SJCRH30 (cell line): ENCODE measurements around the gene CTBP1. TPM values are rescaled to one million over a fixed set of nuclear protein-coding genes. Genes with fewer than 3 reads are reported as not detected.

Experiments
- DNase-seq, 2 experiments: peaks; one replicate each; pipeline ENCODE4 v3.0.0-alpha.2; 2015 to 2020
- H3K27ac ChIP-seq: fragments of 250-450 bp; sonication (Bioruptor Pico); 2 replicates; pipeline ENCODE4 v1.5.1; 2020; ENCODE audit warnings: mild to moderate bottlenecking, moderate library complexity
- H3K27me3 ChIP-seq: fragments of 250-450 bp; sonication (Bioruptor Pico); 2 replicates; pipeline ENCODE4 v1.5.1; 2020; ENCODE audit warnings: mild to moderate bottlenecking, moderate library complexity
- H3K36me3 ChIP-seq: fragments of 250-450 bp; sonication (Bioruptor Pico); 2 replicates; pipeline ENCODE4 v1.5.1; 2020; ENCODE audit warnings: mild to moderate bottlenecking, moderate library complexity
- H3K4me1 ChIP-seq: fragments of 250-450 bp; sonication (Bioruptor Pico); 2 replicates; pipeline ENCODE4 v1.5.1; 2020; ENCODE audit warnings: mild to moderate bottlenecking, moderate library complexity
- H3K4me3 ChIP-seq: fragments of 250-450 bp; sonication (Bioruptor Pico); 2 replicates; pipeline ENCODE4 v1.5.1; 2020; ENCODE audit warnings: mild to moderate bottlenecking, moderate library complexity
- H3K9me3 ChIP-seq: fragments of 250-450 bp; sonication (Bioruptor Pico); replicated peaks from 2 replicates; pipeline ENCODE4 v1.5.1; 2020; ENCODE audit warnings: mild to moderate bottlenecking, moderate library complexity
- total RNA-seq: library from RNA; depleted of rRNA; stranded (reverse); fragments of >200 nt; shearing (Covaris generic); gene quantifications from 2 replicates; pipeline ENCODE4 v1.2.3, GENCODE V29; 2014

Gene CTBP1
- total RNA-seq, 1 experiment from 2014 or later, result 141 TPM

DNA sequence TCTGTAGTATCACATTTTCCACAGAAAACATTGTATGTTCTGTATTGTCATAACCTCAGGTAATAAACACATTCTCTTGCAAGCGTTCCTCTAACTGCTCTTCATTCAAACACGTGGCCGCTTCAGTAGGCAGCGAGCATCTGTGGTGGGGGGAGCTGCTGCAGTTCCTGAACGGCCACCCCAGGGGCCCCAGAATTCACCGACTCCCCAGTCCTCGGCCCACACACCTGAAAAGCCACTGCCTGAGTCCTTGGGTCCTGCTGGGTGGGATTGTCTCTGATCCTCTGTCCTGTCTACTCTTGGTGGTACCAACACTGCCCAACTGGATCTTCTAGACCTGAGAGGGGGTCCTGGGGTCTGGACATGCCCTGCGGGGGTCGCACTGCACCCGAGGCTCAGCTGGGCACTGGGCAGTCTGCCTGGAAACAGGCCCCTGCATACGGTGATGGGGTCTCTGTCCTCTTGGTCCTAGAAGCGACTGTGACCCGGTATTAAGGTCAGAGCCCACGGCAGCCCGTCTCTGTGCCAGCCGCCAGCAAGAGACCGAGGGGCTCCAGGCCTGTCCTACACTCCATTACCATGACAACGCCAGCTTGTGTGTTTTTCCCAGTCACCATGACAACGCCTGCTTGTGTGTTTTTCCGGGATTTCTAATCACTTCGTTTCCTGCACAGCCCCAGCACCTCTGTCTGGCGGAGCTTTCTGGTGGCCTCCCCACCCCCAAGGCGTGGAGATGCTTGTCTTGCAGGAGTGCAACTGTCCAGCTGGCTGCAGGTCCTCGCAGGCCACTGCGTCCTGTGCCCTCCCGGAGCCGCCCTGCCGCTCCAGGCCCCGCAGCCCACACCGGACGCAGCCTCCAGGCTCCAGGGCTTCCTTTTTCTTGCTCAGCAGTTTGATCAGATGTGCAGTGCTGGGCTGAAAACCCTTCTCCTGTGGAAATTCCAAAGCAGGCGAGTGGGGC is 16.0 kb downstream of the CTBP1 start:
- no peak for DNase-seq
- no peak overlapping the region for H3K4me3 ChIP-seq
- no peak overlapping the region for H3K27ac ChIP-seq
- no peaks in the 10 kb centered on the region for H3K27me3 ChIP-seq
- H3K36me3 ChIP-seq, result peaks cover 54% of the 10 kb centered on the region
- no peaks in the 10 kb centered on the region for H3K9me3 ChIP-seq
- no peaks in the 10 kb centered on the region for H3K4me1 ChIP-seq

DNA sequence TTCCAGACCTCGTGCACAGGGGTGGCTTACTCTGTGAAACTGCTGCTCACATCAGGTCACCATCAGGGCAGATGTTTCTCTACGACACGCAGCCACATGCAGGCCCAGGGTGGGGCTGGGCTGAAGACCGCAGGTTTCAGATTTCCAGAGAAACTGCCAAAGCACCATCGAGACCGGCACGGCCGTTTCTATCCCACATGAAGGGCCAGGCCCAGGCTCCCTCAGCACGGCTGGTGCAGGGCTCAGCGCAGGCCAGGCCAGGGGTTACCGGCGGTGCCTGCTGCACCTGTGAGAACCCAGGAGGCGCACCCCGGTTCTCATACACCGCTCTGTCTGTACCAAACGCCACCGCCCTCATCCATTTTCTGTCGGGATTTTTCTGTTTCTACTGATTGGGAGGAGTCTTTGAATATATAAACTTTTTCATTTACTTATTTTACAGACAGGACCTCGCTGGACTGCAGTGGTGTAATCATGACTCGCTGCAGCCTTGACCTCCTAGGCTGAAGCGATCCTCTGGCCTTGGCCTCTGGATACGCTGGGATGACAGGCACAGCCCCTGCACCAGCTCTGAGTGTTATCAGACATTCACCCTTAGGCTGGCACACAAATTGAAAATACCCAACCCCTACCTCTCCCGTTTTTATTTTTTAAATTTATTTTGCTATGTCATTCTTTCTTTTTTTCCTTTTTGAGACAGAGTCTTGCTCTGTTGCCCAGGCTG is 17.1 kb downstream of the CTBP1 start:
- no peaks in the 10 kb centered on the region for H3K9me3 ChIP-seq
- no peak for DNase-seq
- H3K36me3 ChIP-seq, result peaks cover 59% of the 10 kb centered on the region
- no peak overlapping the region for H3K27ac ChIP-seq
- H3K4me3 ChIP-seq, result no peak overlapping the region
- no peaks in the 10 kb centered on the region for H3K27me3 ChIP-seq
- no peaks in the 10 kb centered on the region for H3K4me1 ChIP-seq

GRCh38 chr4:1230971-1231636 is 17.8 kb downstream of the CTBP1 start:
- Histone ChIP-seq H3K4me1 (no peaks in the 10 kb centered on the region), H3K27ac (no peak overlapping the region), H3K4me3 (no peak overlapping the region), H3K9me3 (no peaks in the 10 kb centered on the region), H3K36me3 (peaks cover 61% of the 10 kb centered on the region), H3K27me3 (no peaks in the 10 kb centered on the region)
- DNase-seq, result no peak

DNA sequence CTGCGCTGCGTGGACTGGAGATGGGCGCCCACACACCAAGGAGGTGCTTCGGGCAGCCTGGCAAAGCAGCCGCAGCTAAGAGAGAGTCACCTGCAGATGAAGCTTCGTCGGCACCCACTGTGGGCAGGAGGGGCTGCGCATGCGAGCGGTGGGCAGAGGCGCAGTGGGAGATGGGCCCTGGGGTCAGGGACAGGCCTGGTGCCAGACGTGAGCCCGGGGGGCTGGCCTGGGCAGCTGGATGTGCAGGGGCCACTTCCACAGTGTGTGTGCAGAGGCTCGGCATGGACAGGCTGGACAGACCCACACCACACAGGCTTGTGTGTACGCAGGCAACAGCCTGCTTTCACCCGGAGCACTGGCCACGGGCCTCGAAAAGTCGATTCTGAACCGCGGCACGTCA is 18.6 kb downstream of the CTBP1 start:
- no peak for DNase-seq
- peaks cover 57% of the 10 kb centered on the region for H3K36me3 ChIP-seq
- no peak overlapping the region for H3K4me3 ChIP-seq
- no peak overlapping the region for H3K27ac ChIP-seq
- no peaks in the 10 kb centered on the region for H3K9me3 ChIP-seq
- H3K4me1 ChIP-seq, result no peaks in the 10 kb centered on the region
- H3K27me3 ChIP-seq, result no peaks in the 10 kb centered on the region

DNA sequence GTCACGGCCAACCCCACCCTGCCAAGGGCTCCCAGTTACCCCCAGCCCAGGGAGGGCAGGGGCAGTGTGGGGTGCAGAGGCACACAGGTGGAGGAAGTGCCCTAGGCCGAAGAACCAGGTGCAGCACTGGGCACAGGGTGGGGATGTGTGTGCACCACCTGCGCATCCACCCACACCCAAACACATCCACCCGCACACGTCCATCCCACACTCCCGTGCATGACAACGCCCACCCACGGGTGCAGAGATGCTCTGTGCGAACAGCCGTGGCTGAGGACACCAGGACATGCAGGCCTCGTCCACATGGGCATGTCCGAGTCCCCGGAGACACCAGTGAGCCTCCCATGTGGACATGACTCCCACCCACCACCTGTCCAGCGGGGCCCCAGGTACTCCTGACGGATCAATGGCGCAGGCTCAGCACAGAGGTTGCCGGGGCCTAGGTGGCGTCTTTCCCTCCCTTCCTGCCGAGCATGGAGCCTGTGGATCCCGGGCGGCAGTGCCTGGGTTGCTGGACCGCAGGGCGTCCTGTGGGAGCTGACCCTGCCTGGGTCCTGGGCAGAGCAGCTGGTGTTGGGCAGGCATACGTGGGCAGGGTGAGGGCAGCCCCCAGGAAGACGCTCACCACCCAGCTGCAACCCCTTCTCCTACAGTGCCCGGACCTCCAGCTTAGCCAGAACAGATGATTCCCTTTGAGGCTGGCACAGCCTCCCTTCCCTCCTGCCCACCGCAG is 19.6 kb downstream of the CTBP1 start:
- H3K4me3 ChIP-seq, result no peak overlapping the region
- H3K27me3 ChIP-seq, result no peaks in the 10 kb centered on the region
- H3K36me3 ChIP-seq, result peaks cover 58% of the 10 kb centered on the region
- H3K27ac ChIP-seq, result no peak overlapping the region
- no peaks in the 10 kb centered on the region for H3K4me1 ChIP-seq
- DNase-seq, result no peak
- no peaks in the 10 kb centered on the region for H3K9me3 ChIP-seq

DNA sequence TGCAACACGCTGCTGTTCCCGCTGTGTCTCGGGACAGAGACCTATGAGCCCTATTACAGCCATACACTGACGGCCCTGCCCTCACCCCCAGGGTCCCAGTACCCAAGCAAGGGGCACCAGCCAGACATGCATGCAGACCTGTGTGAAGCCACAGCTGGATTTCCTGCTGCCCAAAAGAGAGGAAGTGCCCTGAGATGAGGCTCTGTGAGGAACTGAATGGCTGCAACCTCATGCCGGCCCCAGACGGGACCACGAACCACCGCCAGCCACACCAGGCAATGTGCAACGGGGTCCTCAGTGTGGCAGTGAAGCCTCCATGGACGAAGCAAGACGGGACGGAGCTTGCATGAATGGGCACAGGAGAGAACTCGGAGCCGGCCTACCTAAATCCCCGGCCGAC is 21.1 kb downstream of the CTBP1 start:
- Histone ChIP-seq H3K36me3 (peaks cover 58% of the 10 kb centered on the region), H3K4me3 (no peak overlapping the region), H3K27ac (no peak overlapping the region), H3K4me1 (no peaks in the 10 kb centered on the region), H3K27me3 (no peaks in the 10 kb centered on the region), H3K9me3 (no peaks in the 10 kb centered on the region)
- no peak for DNase-seq

- no peak overlapping the region for H3K4me3 ChIP-seq
- H3K36me3 ChIP-seq, result peaks cover 53% of the 10 kb centered on the region
- no peaks in the 10 kb centered on the region for H3K9me3 ChIP-seq
- no peak for DNase-seq
- H3K27me3 ChIP-seq, result no peaks in the 10 kb centered on the region
- no peaks in the 10 kb centered on the region for H3K4me1 ChIP-seq
- no peak overlapping the region for H3K27ac ChIP-seq
Observed at GRCh38 chr4:1226598-1226997, 22.3 kb downstream of the CTBP1 start.

DNA sequence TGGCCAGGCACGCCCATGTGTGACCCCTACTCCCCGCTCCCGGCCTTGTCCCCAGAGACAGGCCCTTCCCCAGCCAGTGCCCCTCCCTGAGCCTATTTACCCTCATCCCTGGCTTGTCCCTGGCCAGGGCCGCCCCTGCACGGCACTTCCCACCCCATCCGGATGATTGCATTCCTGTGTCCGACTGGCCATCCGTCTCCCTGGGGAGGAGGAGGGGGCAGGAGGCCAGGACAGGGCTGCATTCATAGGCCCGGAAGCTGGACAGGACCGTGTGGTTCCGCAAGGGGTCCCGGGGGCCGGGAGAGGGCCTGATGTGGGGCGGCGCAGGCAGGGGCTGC is 22.8 kb downstream of the CTBP1 start:
- no peak overlapping the region for H3K4me3 ChIP-seq
- no peaks in the 10 kb centered on the region for H3K9me3 ChIP-seq
- H3K27me3 ChIP-seq, result no peaks in the 10 kb centered on the region
- no peak overlapping the region for H3K27ac ChIP-seq
- no peaks in the 10 kb centered on the region for H3K4me1 ChIP-seq
- peaks cover 54% of the 10 kb centered on the region for H3K36me3 ChIP-seq
- no peak for DNase-seq

- no peak overlapping the region for H3K4me3 ChIP-seq
- DNase-seq, result no peak
- no peaks in the 10 kb centered on the region for H3K4me1 ChIP-seq
- peaks cover 51% of the 10 kb centered on the region for H3K36me3 ChIP-seq
- H3K27me3 ChIP-seq, result no peaks in the 10 kb centered on the region
- H3K9me3 ChIP-seq, result no peaks in the 10 kb centered on the region
- no peak overlapping the region for H3K27ac ChIP-seq
Observed at GRCh38 chr4:1225272-1226143, 23.4 kb downstream of the CTBP1 start.

DNA sequence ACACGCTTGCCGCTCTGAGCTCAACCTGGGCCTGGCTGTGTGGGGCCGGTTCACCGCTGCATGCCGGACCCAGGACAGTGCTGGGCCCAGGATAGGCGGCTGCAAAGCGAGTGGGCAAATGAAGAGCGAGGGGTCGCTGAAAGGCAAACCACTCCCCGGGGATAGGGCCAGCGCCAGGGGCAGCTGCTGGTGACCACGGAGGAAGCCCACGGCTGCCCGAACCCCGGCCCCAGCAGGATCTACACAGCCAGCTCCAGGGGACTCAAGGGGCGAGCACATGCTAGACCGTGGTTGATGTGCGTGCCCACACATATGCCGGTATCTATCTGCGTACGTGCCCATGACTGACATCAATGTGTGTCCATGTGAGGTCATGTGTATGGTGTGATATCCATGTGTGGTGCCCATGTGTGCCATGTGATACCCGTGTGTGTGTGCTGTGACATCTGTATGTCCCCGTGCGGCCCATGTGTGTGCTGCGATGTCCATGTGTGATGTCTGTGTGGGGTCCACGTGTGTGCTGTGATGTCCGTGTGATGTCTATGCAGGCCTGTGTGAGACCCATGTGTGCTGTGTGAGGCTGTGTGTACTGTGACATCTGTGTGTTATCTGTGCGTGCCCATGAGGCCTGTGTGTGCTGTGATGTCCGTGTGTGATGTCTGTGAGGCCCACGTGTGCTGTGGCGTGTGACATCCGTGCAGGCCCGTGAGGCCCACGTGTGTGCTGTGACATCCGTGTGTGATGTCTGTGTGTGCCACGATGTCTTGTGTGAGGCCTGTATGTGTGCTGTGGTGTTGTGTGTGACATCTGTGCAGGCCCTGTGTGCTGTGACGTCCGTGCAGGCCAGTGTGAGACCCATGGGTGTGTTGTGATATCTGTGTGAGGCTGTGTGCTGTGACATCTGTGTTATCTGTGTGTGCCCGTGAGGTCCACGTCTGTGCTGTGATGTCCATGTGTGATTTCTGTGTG is 24.8 kb downstream of the CTBP1 start:
- H3K36me3 ChIP-seq, result peaks cover 50% of the 10 kb centered on the region
- no peak overlapping the region for H3K27ac ChIP-seq

DNA sequence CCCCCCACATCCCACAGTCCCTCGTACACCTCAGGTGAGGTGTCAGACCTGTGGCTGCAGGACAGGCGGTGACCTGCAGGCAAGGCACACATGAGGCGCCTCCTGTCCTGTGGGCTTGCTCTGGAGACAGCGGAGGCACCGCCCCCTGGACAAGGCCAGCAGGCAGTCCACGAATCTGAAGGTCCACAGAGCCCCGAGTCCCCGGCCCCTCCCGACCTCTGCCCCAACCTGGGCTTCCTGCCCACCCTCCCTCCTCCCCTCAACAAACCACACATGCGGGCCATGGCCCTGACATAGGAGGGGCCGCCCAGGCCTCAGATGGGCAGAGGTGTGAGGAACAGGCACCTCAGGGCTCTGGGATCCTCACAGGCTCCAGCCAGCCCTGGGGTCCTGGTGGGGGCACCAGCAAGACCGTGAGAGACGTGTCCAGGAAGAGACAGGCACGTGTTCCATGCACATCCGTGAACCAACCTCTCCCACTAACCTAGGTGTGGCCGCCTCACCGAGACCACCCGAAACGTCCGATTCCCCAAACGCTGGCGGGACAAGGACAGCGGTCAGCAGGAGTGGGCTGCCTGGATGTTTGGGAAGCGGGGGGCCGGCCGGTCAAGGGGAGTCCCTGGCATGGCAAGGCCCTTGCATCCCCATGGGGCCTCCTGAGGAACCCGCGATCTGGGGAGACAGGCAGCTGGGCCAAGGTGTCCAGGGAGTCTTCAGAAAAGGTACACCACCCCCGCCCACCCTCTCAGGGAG is 25.8 kb downstream of the CTBP1 start:
- no peaks in the 10 kb centered on the region for H3K9me3 ChIP-seq
- no peak overlapping the region for H3K27ac ChIP-seq
- no peaks in the 10 kb centered on the region for H3K27me3 ChIP-seq
- H3K4me1 ChIP-seq, result no peaks in the 10 kb centered on the region
- H3K4me3 ChIP-seq, result no peak overlapping the region
- H3K36me3 ChIP-seq, result peaks cover 51% of the 10 kb centered on the region
- no peak for DNase-seq

More for the DNA sequence above, 24.8 kb downstream of the CTBP1 start:
- Histone ChIP-seq H3K4me3 (no peak overlapping the region), H3K27me3 (no peaks in the 10 kb centered on the region), H3K9me3 (no peaks in the 10 kb centered on the region), H3K4me1 (no peaks in the 10 kb centered on the region)
- DNase-seq, result no peak

GRCh38 chr4:1222036-1222789 is 26.7 kb downstream of the CTBP1 start:
- H3K36me3 ChIP-seq, result peaks cover 52% of the 10 kb centered on the region
- no peak overlapping the region for H3K27ac ChIP-seq

More at GRCh38 chr4:1222036-1222789, 26.7 kb downstream of the CTBP1 start:
- DNase-seq, result no peak
- no peak overlapping the region for H3K4me3 ChIP-seq
- no peaks in the 10 kb centered on the region for H3K9me3 ChIP-seq
- no peaks in the 10 kb centered on the region for H3K4me1 ChIP-seq
- no peaks in the 10 kb centered on the region for H3K27me3 ChIP-seq
